Measurements from ENCODE around the gene GRAMD1A.
"Not testable (repeated sequence)": the region's sequence is repeated elsewhere in the genome, so short reads cannot be mapped to it uniquely, and the experiment has no call there.

The GRAMD1A gene

GRCh38 chr19:35022460-35022859, 22.3 kb downstream of the GRAMD1A start:
- no peak for DNase-seq (ENCODE audit: low read depth in 2 of 2)
- H3K4me3 ChIP-seq (replicated peaks in 1 of 2; ENCODE audit: low read depth in 2 of 2, low read length in 2 of 2), result no peak overlapping the region
- TF ChIP-seq CTCF (IDR thresholded peaks at IDR 0.05; ENCODE audit: low read depth, low read length), result no peak

GRCh38 chr19:35023428-35023827, 23.3 kb downstream of the GRAMD1A start:
- no peak overlapping the region for H3K4me3 ChIP-seq (replicated peaks in 1 of 2; ENCODE audit: low read depth in 2 of 2, low read length in 2 of 2)
- TF ChIP-seq CTCF (IDR thresholded peaks at IDR 0.05; ENCODE audit: low read depth, low read length), result no peak
- DNase-seq (ENCODE audit: low read depth in 2 of 2), result no peak

- H3K4me3 ChIP-seq (replicated peaks in 1 of 2; ENCODE audit: low read depth in 2 of 2, low read length in 2 of 2), result no peak overlapping the region
- no peak for TF ChIP-seq CTCF (IDR thresholded peaks at IDR 0.05; ENCODE audit: low read depth, low read length)
- no peak for DNase-seq (ENCODE audit: low read depth in 2 of 2)
These were observed 24.0 kb downstream of the GRAMD1A start for GRCh38 chr19:35024095-35024494.

GRCh38 chr19:35025969-35026368, 25.8 kb downstream of the GRAMD1A start:
- no peak overlapping the region for H3K4me3 ChIP-seq (replicated peaks in 1 of 2; ENCODE audit: low read depth in 2 of 2, low read length in 2 of 2)
- DNase-seq (ENCODE audit: low read depth in 2 of 2), result no peak
- no peak for TF ChIP-seq CTCF (IDR thresholded peaks at IDR 0.05; ENCODE audit: low read depth, low read length)

- no peak for TF ChIP-seq CTCF (IDR thresholded peaks at IDR 0.05; ENCODE audit: low read depth, low read length)
These were observed 26.3 kb downstream of the GRAMD1A start for GRCh38 chr19:35026418-35026817.

GRCh38 chr19:35027009-35027408, 26.9 kb downstream of the GRAMD1A start:
- H3K4me3 ChIP-seq (replicated peaks in 1 of 2; ENCODE audit: low read depth in 2 of 2, low read length in 2 of 2), result no peak overlapping the region
- no peak for TF ChIP-seq CTCF (IDR thresholded peaks at IDR 0.05; ENCODE audit: low read depth, low read length)
- no peak for DNase-seq (ENCODE audit: low read depth in 2 of 2)

More at GRCh38 chr19:35026418-35026817, 26.3 kb downstream of the GRAMD1A start:
- H3K4me3 ChIP-seq (replicated peaks in 1 of 2; ENCODE audit: low read depth in 2 of 2, low read length in 2 of 2), result no peak overlapping the region
- no peak for DNase-seq (ENCODE audit: low read depth in 2 of 2)

- no peak for TF ChIP-seq CTCF (IDR thresholded peaks at IDR 0.05; ENCODE audit: low read depth, low read length)
- H3K4me3 ChIP-seq (replicated peaks in 1 of 2; ENCODE audit: low read depth in 2 of 2, low read length in 2 of 2), result no peak overlapping the region
- peak in 1 of 2 donors; percentile 50 for DNase-seq (ENCODE audit: low read depth in 2 of 2)
These were observed 27.9 kb downstream of the GRAMD1A start for GRCh38 chr19:35027851-35028599.

GRCh38 chr19:35028600-35028885, 28.4 kb downstream of the GRAMD1A start:
- not testable (repeated sequence) for DNase-seq (ENCODE audit: low read depth in 2 of 2); H3K4me3 ChIP-seq (replicated peaks in 1 of 2; ENCODE audit: low read depth in 2 of 2, low read length in 2 of 2)

- H3K4me3 ChIP-seq (replicated peaks in 1 of 2; ENCODE audit: low read depth in 2 of 2, low read length in 2 of 2); DNase-seq (ENCODE audit: low read depth in 2 of 2): not testable (repeated sequence)
These were observed 29.2 kb downstream of the GRAMD1A start for GRCh38 chr19:35029275-35029736.

Data from cardiac fibroblast (primary cell).